K562 (cell line): ENCODE results near the gene GLUD1. TPM values are rescaled to one million over a fixed set of nuclear protein-coding genes. Genes with fewer than 3 reads are reported as not detected.

Experiments
- ATAC-seq: fragments of 200-7000 bp; cut with Tn5 transposase; 3 replicates; pipeline ENCODE4 v1.9.1; 2020; ENCODE audit warnings: moderate library complexity
- BruUV-seq: library from RNA; stranded (reverse); fragments of 400-500 nt; replicated peaks from 2 replicates; lab custom pipeline; 2021; lab: Mats Ljungman, UMichigan
- CTCF ChIA-PET: fragments of 300-600 bp; formaldehyde crosslinking; extraction: SDS; loops from one replicate; lab custom pipeline; 2021; ENCODE audit warnings: low intra/inter-chr PET ratio; lab: Yijun Ruan, JAX
- POLR2A ChIA-PET: fragments of 300-600, 350-650 bp; sonication (Branson Sonifier 250); formaldehyde crosslinking; extraction: SDS; loops from one replicate; lab custom pipeline; 2021; ENCODE audit warnings: antibody characterized with exemption, inconsistent platforms; lab: Yijun Ruan, JAX
- DNase-seq, 4 experiments: peaks; one replicate each; pipeline versions ENCODE4 v3.0.0 to v3.0.0-alpha.2; 2011 to 2018; ENCODE audit warnings: low spot score in 3 of 4, mixed read lengths in 3 of 4; ENCODE audit errors: extremely low read depth in 1 of 4
- FAIRE-seq: peaks from 2 replicates; lab custom pipeline; 2011; peaks lifted over from hg19 to GRCh38; lab: Jason Lieb, UNC
- H2AFZ ChIP-seq: 2 replicates; pipeline ENCODE4 v1.6.0; 2011; ENCODE audit warnings: low read depth, low read length, control low read depth, inconsistent platforms
- H3K27ac ChIP-seq: fragments of 200-600 bp; 3 replicates; pipeline ENCODE4 v1.8.0; 2011; ENCODE audit warnings: low read depth, mild to moderate bottlenecking, control low read depth, inconsistent platforms, low read length, moderate library complexity, mixed read lengths; ENCODE audit errors: extremely low read depth
- H3K27me3 ChIP-seq, 2 experiments: fragments of 300-600 bp in 1 of 2; 2 replicates in 1 of 2; 3 replicates in 1 of 2; pipeline versions ENCODE4 v1.6.0 to v1.8.0; 2011; ENCODE audit warnings: inconsistent platforms in 2 of 2, low read length in 2 of 2, mild to moderate bottlenecking in 1 of 2, mixed read lengths in 1 of 2, moderate library complexity in 1 of 2; ENCODE audit not compliant: control insufficient read depth in 2 of 2, insufficient read depth in 2 of 2
- H3K36me3 ChIP-seq: fragments of 300-600 bp; 3 replicates; pipeline ENCODE4 v1.8.0; 2011; ENCODE audit warnings: mild to moderate bottlenecking, low read length, inconsistent platforms; ENCODE audit not compliant: control insufficient read depth, insufficient read depth
- H3K4me1 ChIP-seq, 2 experiments: fragments of 200-600 bp in 1 of 2; replicated peaks in 1 of 2; 2 replicates in 1 of 2; 3 replicates in 1 of 2; pipeline versions ENCODE4 v1.5.1 to v1.8.0; 2011; ENCODE audit warnings: inconsistent platforms in 2 of 2, low read length in 2 of 2, mild to moderate bottlenecking in 1 of 2, mixed read lengths in 1 of 2, moderate library complexity in 1 of 2; ENCODE audit not compliant: control insufficient read depth in 2 of 2, insufficient read depth in 2 of 2
- H3K4me2 ChIP-seq: 2 replicates; pipeline ENCODE4 v1.6.1; 2011; ENCODE audit warnings: low read length, control low read depth, inconsistent platforms, mixed read lengths; ENCODE audit not compliant: insufficient read depth
- H3K4me3 ChIP-seq: fragments of 200-600 bp; sonication (generic), shearing (Covaris generic); 2 replicates; pipeline ENCODE4 v1.5.1; 2016; ENCODE audit warnings: control low read depth, inconsistent platforms
- H3K79me2 ChIP-seq: fragments of 200-600 bp; 3 replicates; pipeline ENCODE4 v1.8.0; 2011; ENCODE audit warnings: low read length, inconsistent platforms; ENCODE audit not compliant: control insufficient read depth, insufficient read depth
- H3K9ac ChIP-seq, 2 experiments: 2 replicates each; pipeline versions ENCODE4 v1.6.0 to v1.6.1; 2011; ENCODE audit warnings: low read depth in 2 of 2, low read length in 2 of 2, control low read depth in 1 of 2, inconsistent platforms in 1 of 2, mild to moderate bottlenecking in 1 of 2, mixed read lengths in 1 of 2; ENCODE audit not compliant: insufficient read depth in 1 of 2
- H3K9me1 ChIP-seq: one replicate; pipeline ENCODE4 v1.6.0; 2011; ENCODE audit warnings: inconsistent platforms, mild to moderate bottlenecking, low read length, moderate library complexity; ENCODE audit not compliant: control insufficient read depth, insufficient read depth
- H3K9me3 ChIP-seq: replicated peaks from 2 replicates; pipeline ENCODE4 v1.5.1; 2011; ENCODE audit warnings: low read depth, low read length, inconsistent platforms; ENCODE audit not compliant: control insufficient read depth, insufficient read depth
- H4K20me1 ChIP-seq: replicated peaks from 2 replicates; pipeline ENCODE4 v1.6.1; 2011; ENCODE audit warnings: low read length, inconsistent platforms, mixed read lengths; ENCODE audit not compliant: control insufficient read depth, insufficient read depth
- ATF6 ChIP-seq: sonication (generic); formaldehyde crosslinking; IDR thresholded peaks from 2 replicates; pipeline ENCODE4 v1.4.0; 2020; ENCODE audit warnings: mild to moderate bottlenecking, missing genetic modification reagents
- CEBPB ChIP-seq: fragments of 450-650 bp; IDR thresholded peaks from 2 replicates; pipeline ENCODE4 v1.6.1; 2016; ENCODE audit warnings: missing genetic modification characterization, missing compliant biosample characterization
- FIP1L1 ChIP-seq: fragments of 200-400 bp; formaldehyde crosslinking; IDR thresholded peaks from 2 replicates; pipeline ENCODE4 v1.6.1; 2018; ENCODE audit warnings: mild to moderate bottlenecking, low read depth, low read length; ENCODE audit not compliant: poor library complexity, severe bottlenecking
- GABPB1 ChIP-seq: sonication (generic); formaldehyde crosslinking; IDR thresholded peaks from 2 replicates; pipeline ENCODE4 v1.8.0; 2022; ENCODE audit warnings: mild to moderate bottlenecking, missing genetic modification reagents
- IRF1 ChIP-seq: sonication (generic); formaldehyde crosslinking; IDR thresholded peaks from 2 replicates; pipeline ENCODE4 v1.8.0; 2022; ENCODE audit warnings: missing genetic modification reagents, mild to moderate bottlenecking, borderline replicate concordance
- PML ChIP-seq: IDR thresholded peaks from 2 replicates; pipeline ENCODE4 v1.6.1; 2012; ENCODE audit warnings: low read length, inconsistent platforms
- SAFB ChIP-seq: fragments of 200-400 bp; formaldehyde crosslinking; IDR thresholded peaks from 2 replicates; pipeline ENCODE4 v1.6.1; 2017; ENCODE audit warnings: low read depth, low read length, borderline replicate concordance
- TAF9B ChIP-seq: fragments of 450-650 bp; IDR thresholded peaks from 2 replicates; pipeline ENCODE4 v1.6.1; 2018; ENCODE audit warnings: mild to moderate bottlenecking; ENCODE audit not compliant: partially characterized antibody
- ZBTB17 ChIP-seq: fragments of 450-650 bp; formaldehyde crosslinking; IDR thresholded peaks from 2 replicates; pipeline ENCODE4 v1.4.0; 2020; ENCODE audit warnings: mild to moderate bottlenecking
- ZNF277 ChIP-seq: fragments of 250-450 bp; sonication (Bioruptor Pico); IDR thresholded peaks from 2 replicates; pipeline ENCODE4 v1.8.0; 2022; ENCODE audit warnings: inconsistent platforms, mild to moderate bottlenecking, moderate library complexity, borderline replicate concordance
- ZNF785 ChIP-seq: fragments of 250-450 bp; sonication (Bioruptor Pico); IDR thresholded peaks from 2 replicates; pipeline ENCODE4 v1.4.0; 2020; ENCODE audit warnings: mild to moderate bottlenecking
- WGBS: fragments of 100-300 bp; shearing (Covaris generic); methylation state at CpG from one replicate; pipeline ENCODE4 v1.1.6; 2016; ENCODE audit warnings: low coverage, mixed read lengths; ENCODE audit not compliant: insufficient coverage; ENCODE audit errors: missing lambda C conversion rate; 5-methylcytosine and 5-hydroxymethylcytosine counted together
- in situ Hi-C: fragments of 300-500 bp; cut with MboI; formaldehyde crosslinking; loops from 4 replicates; pipeline ENCODE4 v1.15.0; 2018; ENCODE audit warnings: inconsistent platforms, mixed read lengths
- intact Hi-C: fragments of 100-400 bp; cut with micrococcal nuclease; formaldehyde crosslinking; loops from 2 replicates; pipeline ENCODE4 v1.14.2; 2022
- polyA plus RNA-seq, 8 experiments: library from polyadenylated mRNA; depleted of rRNA in 4 of 8; stranded (reverse) in 5 of 8; unstranded in 3 of 8; fragments of >200 nt; fragmentation: Nextera tagmentation in 2 of 8; fragmentation: Illumina TruSeq in 1 of 8; extraction: Ambion mirVana in 2 of 8; extraction: Trizol in 1 of 8; gene quantifications; 2 replicates each; pipeline versions ENCODE4 v1.2.1 to v1.2.3, GENCODE V29; 2011 to 2014; ENCODE audit warnings: inconsistent platforms in 1 of 8, missing spikeins in 1 of 8
- total RNA-seq, 7 experiments: library from RNA; depleted of rRNA in 6 of 7; stranded (reverse); fragments of >200 nt in 6 of 7; fragmentation: Illumina TruSeq in 2 of 7; extraction: Trizol in 2 of 7; gene quantifications; 2 replicates each; pipeline versions ENCODE4 v1.2.1 to v1.2.3, GENCODE V29; 2011 to 2021; ENCODE audit warnings: low replicate concordance in 1 of 7

The GLUD1 gene
- total and polyA plus RNA-seq, 9 of the 15 experiments (the other 6 are each of a cell fraction or from before 2014, with no cell fraction given) = 21.9 to 92.0 (median 76.3) TPM

GRCh38 chr10:87093632-87094372 lies 841 bp downstream of the GLUD1 start (continued):
- TF ChIP-seq ATF6 (CRISPR knock-in tag) (no peak; the same call in 1 of the 2 replicates), GABPB1 (0 out of 2 replicates have a peak, but pooled peaks have one; percentile 40), ZBTB17 (CRISPR knock-in tag) (no peak), ZNF785 (CRISPR knock-in tag) (no peak), TAF9B (peak; percentile 18)

GRCh38 chr10:87092861-87093631 lies 1.6 kb downstream of the GLUD1 start:
- H3K27me3 ChIP-seq = no peaks in the 10 kb centered on the region
- no peaks in the 10 kb centered on the region for H3K9me1 ChIP-seq
- WGBS = 0% methylated on average over 9 of the region's 9 CpGs
- DNase-seq (peak in 3 of 4 experiments; percentile 10 to 66 (median 17)), ATAC-seq (no peak; the same call in 1 of the 3 replicates), FAIRE-seq (peak; percentile 83)
- H2AFZ ChIP-seq = no peak overlapping the region
- CTCF ChIA-PET = no interaction called here
- peak overlapping the region; percentile 53 to 75; a peak in 3 of 4 replicates for H3K9ac ChIP-seq
- intact Hi-C loops = no loop called here
- peaks cover 4% of the 10 kb centered on the region; the same call in 1 of the 2 replicates for H4K20me1 ChIP-seq
- H3K79me2 ChIP-seq = peaks cover 92% of the 10 kb centered on the region
- peak overlapping the region; percentile 94; the same call in 2 of the 3 replicates for H3K27ac ChIP-seq
- peak overlapping the region; percentile 68 for H3K4me3 ChIP-seq
- peak overlapping the region; percentile 88 for H3K4me2 ChIP-seq
- in situ Hi-C loops = no loop called here
- H3K9me3 ChIP-seq = no peaks in the 10 kb centered on the region
- H3K36me3 ChIP-seq = peaks cover 34% of the 10 kb centered on the region; the same call in 2 of the 3 replicates
- H3K4me1 ChIP-seq = peaks cover 6 to 14% of the 10 kb centered on the region in 2 experiments
- no TSS peak for BruUV-seq
- POLR2A ChIA-PET = interaction anchor here (0.7 to 1.4 kb wide), 3 partner anchors 11 to 154 kb away, joined by 3 to 5 read pairs (median 3); no protein-coding TSS in a partner anchor
- TF ChIP-seq ATF6 (CRISPR knock-in tag) = no peak
- TF ChIP-seq PML = 0 out of 2 replicates have a peak, but pooled peaks have one; percentile 17
- TF ChIP-seq ZNF277 (CRISPR knock-in tag) = no peak
- TF ChIP-seq FIP1L1 = no peak
- peak; percentile 70 for TF ChIP-seq CEBPB (tag)
- TF ChIP-seq SAFB = no peak
- TF ChIP-seq IRF1 = no peak
